Measurements from ENCODE around the gene ENTPD7.
A peak's percentile ranks its signal among the peaks of the same experiment; 100 is the strongest.

Gene ENTPD7

GRCh38 chr10:99648717-99649116, 10.6 kb upstream of the ENTPD7 start:
- DNase-seq: no peak

DNA sequence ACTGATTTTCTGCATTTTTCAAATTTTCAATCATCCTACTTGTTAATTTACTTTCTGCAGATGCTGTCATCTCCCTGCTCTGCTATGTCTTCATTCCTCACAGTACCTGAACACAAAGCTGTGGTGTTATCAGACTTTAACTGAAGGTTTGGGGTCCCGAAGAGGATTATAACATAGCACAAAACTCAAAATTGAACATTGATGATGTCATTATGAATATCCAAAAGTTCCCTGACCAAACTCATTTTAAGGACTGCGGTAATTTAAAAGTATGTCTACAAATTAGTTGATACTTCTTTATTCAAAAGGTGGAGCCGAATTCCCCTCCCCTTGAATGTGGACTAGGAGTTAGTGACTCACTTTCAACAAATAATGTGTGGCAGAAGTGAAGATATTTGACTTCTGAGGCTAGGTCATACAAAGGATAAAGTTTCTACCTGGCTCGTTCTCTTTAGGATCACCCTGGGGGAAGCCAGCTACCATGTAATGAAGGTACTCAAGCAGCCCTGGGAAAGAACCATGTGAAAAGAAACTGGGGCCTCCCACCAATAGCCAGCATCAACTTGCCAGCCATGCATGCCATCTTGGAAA, 6.4 kb upstream of the ENTPD7 start:
- no peak for DNase-seq

- peak; percentile 16 for DNase-seq
Measured at GRCh38 chr10:99654390-99655175, 4.7 kb upstream of the ENTPD7 start.

DNA sequence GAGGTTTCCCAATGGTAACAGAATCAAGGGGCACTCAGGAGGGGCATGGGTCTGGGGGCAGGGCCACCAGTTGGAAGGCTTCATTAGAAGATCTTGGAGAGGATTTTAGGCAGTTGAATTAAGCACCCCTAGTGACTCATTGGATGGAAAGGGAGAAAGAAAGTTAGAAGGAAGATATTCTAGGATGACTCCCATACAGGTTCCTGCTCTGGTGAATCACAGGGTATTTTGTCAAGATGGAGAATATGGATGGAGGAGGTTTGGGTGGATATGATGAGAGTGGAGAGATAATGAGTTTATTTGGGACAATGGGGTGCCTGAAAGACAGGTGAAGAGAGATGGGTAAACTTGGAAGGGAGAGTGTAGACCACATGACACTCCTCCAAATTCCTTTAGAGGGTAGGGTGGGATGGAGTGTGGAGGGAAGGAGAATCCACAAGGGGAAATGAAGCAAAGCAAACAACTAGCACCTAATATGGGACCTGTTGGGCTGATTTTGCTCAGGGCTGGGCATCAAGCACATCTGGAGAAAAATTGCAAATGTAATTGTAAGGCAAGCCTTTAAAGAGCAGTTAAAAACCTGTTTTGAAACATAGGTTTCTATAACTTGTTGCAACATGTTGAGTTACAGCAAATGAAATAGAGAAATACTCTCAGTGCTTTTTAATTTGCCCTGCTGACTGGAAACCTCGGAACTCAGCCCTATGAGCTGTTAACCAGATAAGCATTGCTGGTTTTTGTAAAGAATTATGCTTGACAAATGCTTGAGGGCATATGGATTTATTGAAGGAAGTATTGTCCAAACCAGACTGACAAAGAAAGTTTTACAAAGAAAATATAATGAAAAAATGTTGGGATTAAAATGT, 2.9 kb upstream of the ENTPD7 start:
- no peak for DNase-seq

DNA sequence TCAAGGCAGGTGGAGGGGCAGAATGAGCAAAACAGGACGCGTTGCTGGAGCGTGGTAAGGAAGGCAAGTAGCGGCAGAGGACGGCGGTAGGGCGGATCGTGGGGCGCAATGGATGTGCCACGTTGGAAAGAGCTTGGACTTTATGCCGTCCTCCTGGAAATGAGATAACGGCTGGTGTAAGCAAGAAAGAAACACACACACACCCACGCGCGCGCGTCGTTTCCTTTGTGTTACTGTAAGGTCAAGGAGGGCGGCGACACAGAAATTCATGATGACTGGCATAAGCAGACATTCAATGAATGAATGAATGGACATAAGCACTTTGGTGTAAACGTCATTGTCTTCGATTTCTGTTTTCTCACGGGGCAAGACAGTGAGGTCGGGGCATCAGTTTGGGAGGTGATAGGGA, 683 bp upstream of the ENTPD7 start:
- no peak for DNase-seq

DNA sequence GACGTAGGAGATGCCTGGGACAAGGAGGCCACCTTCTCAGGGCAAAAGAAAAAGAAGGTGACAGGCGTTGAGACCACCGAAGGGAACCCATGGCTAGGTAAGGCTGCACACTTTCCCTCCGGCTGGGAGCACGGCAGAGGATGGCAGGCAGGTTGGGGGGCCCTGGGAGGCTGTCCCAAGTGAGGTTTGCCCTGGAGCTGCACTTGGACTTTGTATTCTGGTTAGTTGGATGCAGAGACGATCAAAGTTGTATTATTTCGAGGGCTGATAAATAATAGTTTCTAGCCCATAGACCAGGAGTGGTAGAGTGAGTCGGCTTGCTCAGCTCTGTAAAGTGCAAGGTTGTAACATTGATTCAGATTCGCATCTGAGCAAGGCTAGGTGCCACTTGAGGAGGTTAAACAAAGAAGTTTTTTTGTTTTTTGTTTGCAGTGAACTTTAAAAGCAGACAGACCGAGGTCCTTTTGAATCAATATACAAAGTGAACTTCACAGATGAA, 608 bp downstream of the ENTPD7 start:
- DNase-seq: no peak

- DNase-seq: no peak
Measured at GRCh38 chr10:99660662-99661376, 1.5 kb downstream of the ENTPD7 start.

- DNase-seq: no peak
Measured at GRCh38 chr10:99661377-99661763, 2.1 kb downstream of the ENTPD7 start.

- DNase-seq: no peak
Measured at GRCh38 chr10:99665304-99665703, 6.0 kb downstream of the ENTPD7 start.

DNA sequence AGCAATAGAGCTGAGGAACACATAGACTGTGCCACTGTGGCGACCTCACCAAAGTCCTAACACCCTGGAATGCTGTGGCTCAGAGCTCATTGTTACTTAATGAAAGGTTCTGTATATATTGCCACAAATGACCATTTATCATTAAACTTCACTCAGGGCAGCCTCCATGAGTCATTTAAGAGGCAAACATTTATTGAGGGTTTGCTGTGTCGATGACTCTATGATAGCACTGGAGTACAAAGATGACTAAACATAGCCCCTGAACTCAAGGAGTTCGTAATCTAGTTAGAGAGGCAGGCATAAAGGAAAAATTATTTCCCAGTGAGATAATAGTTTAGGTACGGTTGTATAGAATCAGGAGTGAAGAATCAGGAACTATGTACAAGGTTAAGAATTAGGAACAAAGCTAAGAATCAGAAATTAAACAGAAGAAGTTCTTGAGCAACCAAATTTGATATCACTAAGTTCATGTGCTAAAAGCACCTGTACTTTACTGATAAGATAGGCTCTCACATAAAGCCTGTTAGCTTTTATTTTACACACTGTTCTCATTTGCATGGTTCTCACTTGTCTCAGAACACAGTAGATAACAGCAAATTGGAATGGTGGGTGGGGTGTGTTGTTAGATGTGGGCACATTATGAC, 7.9 kb downstream of the ENTPD7 start:
- DNase-seq: no peak

GRCh38 chr10:99671386-99671785, 12.1 kb downstream of the ENTPD7 start:
- DNase-seq: no peak

DNA sequence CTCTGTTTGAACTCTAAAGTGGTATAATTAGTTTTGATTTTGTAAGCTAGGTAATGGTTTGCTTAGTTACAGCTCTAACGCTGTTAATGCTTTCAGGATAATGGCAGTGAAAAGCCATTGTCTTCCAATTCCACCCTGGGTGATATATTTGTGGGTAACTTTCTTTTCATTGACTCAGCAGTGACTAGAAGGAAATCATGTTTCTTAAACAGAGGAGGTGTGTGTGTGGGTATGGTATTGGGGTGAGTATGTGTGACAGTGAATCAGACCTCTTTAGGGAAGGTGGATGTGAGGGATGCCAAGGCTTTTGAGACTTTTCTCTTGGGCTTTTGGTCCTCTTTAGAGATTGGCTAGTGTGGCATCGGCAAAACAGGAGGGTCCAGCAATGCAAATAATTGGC, 13.6 kb downstream of the ENTPD7 start:
- no peak for DNase-seq

GRCh38 chr10:99673492-99673891, 14.2 kb downstream of the ENTPD7 start:
- no peak for DNase-seq

GRCh38 chr10:99674762-99675161, 15.5 kb downstream of the ENTPD7 start:
- DNase-seq: no peak

- DNase-seq: no peak
Measured at GRCh38 chr10:99676426-99676825, 17.1 kb downstream of the ENTPD7 start.

- DNase-seq: no peak
Measured at GRCh38 chr10:99676895-99677294, 17.6 kb downstream of the ENTPD7 start.

DNA sequence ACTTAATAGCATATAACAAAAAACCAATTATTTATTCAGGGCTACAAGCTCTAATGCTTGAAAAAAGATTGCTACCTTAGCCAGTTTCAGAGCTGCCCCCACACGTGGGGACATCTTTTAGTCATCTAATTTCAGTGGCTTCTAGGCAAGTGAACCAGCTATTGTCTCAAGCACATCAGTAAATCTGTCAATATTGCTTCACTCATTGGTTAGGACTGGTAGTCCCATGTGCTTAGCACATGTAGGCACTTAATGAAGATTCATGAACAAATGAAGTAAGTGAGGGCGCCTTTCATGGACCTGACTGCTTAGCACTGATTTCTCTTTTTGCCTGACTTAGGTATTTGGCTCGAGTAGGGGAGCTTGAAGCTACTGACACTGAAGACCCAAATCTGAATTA, 19.6 kb downstream of the ENTPD7 start:
- DNase-seq: no peak

- no peak for DNase-seq
Measured at GRCh38 chr10:99681553-99681952, 22.2 kb downstream of the ENTPD7 start.

- no peak for DNase-seq
Measured at GRCh38 chr10:99682032-99682431, 22.7 kb downstream of the ENTPD7 start.

GRCh38 chr10:99682752-99683151, 23.4 kb downstream of the ENTPD7 start:
- no peak for DNase-seq

DNA sequence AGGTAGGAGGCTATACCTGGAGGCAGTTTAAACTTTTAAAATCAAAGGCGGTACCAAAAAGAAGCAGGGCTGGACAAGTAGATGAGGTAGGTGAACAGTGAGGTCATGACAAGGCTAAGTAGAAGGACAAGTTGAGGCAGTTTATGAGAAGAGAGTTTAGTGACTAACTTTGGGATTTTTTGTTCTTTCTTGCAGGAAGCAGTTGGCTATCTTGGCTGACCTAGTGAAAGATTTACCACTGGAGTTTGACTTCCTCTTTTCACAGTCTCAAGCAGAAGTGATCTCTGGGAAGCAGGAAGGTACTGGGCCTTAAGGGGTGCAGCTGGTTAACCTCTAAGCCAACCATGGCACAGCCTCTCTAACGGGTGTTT, 26.3 kb downstream of the ENTPD7 start:
- DNase-seq: no peak

DNA sequence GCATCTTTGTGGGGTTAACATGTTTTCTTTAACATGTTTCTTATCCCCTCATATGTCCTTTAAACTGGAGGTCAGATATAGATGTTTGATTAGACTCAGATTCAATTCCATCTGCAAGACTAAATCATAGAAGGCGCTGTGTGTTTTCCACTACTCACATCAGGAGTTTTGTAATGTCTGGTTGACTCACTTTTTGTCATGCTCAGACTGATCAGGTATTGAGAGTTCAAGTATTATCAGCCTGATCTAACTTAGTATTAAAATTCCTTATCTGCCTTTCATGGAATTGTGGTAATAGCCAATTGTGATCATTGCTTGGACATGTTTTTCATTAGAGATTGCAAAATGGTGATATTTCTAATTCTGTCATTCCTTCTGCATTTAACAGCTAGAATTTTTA, 30.2 kb downstream of the ENTPD7 start:
- no peak for DNase-seq

Data from eye (tissue), 1 donor.